ENCODE data around the gene CFAP157. TPM values are rescaled to one million over a fixed set of nuclear protein-coding genes. Genes with fewer than 3 reads are reported as not detected.
A peak's percentile ranks its signal among the peaks of the same experiment; 100 is the strongest.

The CFAP157 gene
- total RNA-seq, 1 donor from 2014 or later, result 8.0 TPM

DNA sequence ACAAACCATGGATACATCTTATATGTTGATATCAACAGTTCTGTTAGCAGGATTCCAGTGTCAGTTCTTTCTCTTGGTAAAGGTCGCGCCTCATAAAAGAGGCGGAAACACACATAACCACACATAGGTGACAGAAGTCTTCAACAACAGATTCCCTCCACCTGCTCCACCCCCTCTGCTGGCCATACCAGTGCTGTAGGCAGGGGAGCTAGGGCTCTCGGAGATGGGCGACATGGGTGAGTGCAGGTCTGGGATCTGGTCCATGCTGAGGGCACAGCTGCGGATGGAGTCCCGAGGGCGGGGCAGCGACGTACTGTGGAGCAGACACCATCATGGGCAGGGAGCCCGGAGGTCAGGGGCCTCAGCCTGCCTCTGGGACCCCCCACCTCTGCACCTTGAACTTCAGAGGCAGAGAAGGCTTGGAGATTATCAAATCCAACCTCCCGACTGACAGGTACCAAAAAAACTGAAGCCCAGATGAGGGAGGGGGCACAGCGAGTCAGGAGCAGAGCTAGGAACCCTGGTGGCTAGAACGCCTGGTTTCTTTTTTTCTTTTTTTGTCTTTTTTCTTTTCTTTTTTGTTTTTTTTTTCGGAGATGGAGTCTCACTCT is 40.3 kb downstream of the CFAP157 start:
- DNase-seq (ENCODE audit: extremely low spot score, unreplicated experiment), result no peak
- Mint-ChIP-seq H3K27ac (no peak overlapping the region), H3K36me3 (no peaks in the 10 kb centered on the region), H3K4me1 (ENCODE audit: unreplicated experiment) (peaks cover 4% of the 10 kb centered on the region), H3K9me3 (no peaks in the 10 kb centered on the region), H3K4me3 (no peak overlapping the region), H3K27me3 (peaks cover 19% of the 10 kb centered on the region)
- TF ChIP-seq, protein P1, sequence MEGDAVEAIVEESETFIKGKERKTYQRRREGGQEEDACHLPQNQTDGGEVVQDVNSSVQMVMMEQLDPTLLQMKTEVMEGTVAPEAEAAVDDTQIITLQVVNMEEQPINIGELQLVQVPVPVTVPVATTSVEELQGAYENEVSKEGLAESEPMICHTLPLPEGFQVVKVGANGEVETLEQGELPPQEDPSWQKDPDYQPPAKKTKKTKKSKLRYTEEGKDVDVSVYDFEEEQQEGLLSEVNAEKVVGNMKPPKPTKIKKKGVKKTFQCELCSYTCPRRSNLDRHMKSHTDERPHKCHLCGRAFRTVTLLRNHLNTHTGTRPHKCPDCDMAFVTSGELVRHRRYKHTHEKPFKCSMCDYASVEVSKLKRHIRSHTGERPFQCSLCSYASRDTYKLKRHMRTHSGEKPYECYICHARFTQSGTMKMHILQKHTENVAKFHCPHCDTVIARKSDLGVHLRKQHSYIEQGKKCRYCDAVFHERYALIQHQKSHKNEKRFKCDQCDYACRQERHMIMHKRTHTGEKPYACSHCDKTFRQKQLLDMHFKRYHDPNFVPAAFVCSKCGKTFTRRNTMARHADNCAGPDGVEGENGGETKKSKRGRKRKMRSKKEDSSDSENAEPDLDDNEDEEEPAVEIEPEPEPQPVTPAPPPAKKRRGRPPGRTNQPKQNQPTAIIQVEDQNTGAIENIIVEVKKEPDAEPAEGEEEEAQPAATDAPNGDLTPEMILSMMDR (conservative IDR thresholded peaks at IDR 0.05), result no peak

DNA sequence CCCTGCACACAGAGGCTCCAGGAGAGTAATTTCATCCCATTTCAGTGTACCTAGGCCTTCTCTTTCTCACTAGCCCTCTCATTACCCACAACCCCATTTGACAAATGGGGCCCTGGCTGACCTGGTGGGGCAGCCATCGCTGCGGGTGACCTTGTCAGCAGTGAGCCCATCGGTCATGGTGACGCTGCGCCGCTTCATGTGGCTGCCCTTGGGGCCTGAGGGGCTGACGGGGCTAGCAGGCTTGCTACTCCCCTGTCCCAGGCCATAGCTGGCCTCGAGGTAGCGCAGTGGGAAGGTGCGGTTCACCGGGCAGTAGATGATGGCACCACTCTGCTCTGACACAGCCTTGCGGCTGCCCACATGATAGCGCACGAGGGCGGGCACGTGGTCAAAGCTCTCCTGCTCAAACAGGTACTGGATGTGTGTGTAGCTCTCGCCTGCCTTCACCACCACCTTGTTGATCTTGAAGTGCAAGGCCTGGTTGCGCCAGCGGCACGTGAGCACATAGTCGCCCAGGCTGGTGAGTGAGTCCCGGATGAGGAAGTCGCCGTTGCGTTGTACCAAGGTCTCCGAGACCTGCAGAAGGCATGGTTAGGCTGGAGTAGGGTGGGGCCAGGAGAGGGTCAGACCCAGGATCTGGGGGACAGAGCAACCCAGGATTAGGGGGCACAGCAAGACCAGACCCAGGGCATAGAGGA is 42.5 kb downstream of the CFAP157 start:
- no peak overlapping the region for H3K27ac Mint-ChIP-seq
- TF ChIP-seq, protein P1 (conservative IDR thresholded peaks at IDR 0.05), result no peak
- H3K9me3 Mint-ChIP-seq, result no peaks in the 10 kb centered on the region
- H3K4me3 Mint-ChIP-seq, result no peak overlapping the region
- H3K36me3 Mint-ChIP-seq, result no peaks in the 10 kb centered on the region
- no peaks in the 10 kb centered on the region for H3K4me1 Mint-ChIP-seq (ENCODE audit: unreplicated experiment)
- H3K27me3 Mint-ChIP-seq, result peaks cover 34% of the 10 kb centered on the region
- no peak for DNase-seq (ENCODE audit: extremely low spot score, unreplicated experiment)

DNA sequence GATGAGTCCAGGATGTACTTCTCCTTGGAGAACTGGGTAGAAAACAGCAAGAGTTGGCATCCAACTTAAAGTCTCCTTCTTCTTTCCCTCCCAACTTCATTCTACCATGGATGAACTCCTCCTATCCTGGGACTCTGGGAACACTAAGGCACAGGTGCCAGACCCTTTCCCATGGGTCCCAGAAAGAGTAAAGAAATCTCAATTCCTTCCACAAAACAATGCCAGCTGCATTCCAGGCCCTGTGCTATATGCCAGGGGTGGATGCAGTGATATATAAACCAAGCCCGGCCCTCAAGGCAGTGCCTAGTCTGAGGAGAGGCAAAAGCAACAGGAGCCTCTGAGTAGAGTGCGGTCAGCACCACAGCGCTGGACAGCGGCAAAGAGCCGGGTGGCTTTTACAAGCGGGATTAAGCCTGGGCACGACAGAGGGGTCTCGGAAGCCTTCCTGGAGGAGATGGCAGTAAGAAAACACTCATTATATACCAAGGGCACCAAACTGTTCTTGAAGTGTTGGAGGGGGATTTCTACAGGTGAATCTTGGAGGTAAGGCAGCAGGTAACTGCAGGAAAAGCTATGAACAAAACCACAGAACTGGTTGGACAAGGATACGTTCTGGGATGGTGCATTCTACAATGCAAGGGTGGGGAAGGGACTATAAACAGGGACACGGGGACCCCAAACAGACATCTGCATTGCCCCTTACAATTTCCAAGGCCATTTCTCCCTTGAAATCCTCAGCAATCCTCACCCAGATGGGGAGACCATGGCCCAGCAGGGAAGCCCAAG is 44.7 kb downstream of the CFAP157 start:
- no peaks in the 10 kb centered on the region for H3K36me3 Mint-ChIP-seq
- TF ChIP-seq, protein P1 (conservative IDR thresholded peaks at IDR 0.05), result no peak
- no peak for DNase-seq (ENCODE audit: extremely low spot score, unreplicated experiment)
- peaks cover 43% of the 10 kb centered on the region for H3K27me3 Mint-ChIP-seq
- H3K4me1 Mint-ChIP-seq (ENCODE audit: unreplicated experiment), result no peaks in the 10 kb centered on the region
- no peak overlapping the region for H3K27ac Mint-ChIP-seq
- peak overlapping the region; percentile 66 for H3K4me3 Mint-ChIP-seq
- no peaks in the 10 kb centered on the region for H3K9me3 Mint-ChIP-seq

DNA sequence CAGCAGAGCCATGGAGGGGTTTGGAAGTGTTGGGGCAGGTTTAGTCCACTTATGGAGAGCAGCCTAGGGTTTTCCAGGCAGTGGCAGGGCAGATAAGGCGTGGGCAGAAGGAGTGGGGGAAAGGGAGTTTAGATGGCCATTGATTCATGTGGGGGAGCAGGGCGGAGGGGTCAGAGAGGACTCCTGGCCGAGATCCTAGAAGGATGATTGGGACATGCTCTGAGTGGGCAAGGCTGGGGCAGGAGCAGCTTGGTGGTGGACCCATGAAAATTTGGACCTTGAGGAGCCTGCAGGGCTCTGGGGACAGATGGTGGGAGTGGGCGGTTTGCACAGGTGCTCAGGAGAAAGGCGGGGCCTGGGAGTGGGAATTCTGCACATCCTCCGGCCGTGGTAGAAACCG is 46.4 kb downstream of the CFAP157 start:
- Mint-ChIP-seq H3K27ac (no peak overlapping the region), H3K4me1 (ENCODE audit: unreplicated experiment) (no peaks in the 10 kb centered on the region), H3K9me3 (no peaks in the 10 kb centered on the region), H3K27me3 (peaks cover 48% of the 10 kb centered on the region), H3K4me3 (peak overlapping the region; percentile 53), H3K36me3 (no peaks in the 10 kb centered on the region)
- DNase-seq (ENCODE audit: extremely low spot score, unreplicated experiment), result no peak
- TF ChIP-seq, protein P1 (conservative IDR thresholded peaks at IDR 0.05), result no peak

DNA sequence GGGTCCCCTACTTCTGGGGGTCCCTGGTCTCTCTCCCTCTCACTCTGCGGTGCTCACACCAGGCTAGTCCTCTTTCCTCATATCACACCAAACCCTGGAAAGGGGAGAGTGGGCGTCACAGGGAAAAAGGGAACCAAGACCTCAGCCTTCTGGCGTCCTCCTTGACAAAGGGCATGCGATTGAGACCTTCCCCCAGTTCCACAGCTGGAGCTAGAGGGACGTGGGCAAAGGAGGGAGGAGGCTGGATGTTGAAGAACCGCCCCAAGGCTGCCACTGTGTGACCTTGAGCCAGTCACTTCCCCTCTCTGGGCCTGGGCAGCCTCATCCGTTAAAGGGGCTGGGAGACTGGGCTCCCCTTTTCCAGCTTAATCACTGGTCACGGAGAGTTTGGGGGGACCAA is 46.8 kb downstream of the CFAP157 start:
- no peaks in the 10 kb centered on the region for H3K36me3 Mint-ChIP-seq
- peaks cover 3% of the 10 kb centered on the region for H3K4me1 Mint-ChIP-seq (ENCODE audit: unreplicated experiment)
- H3K9me3 Mint-ChIP-seq, result no peaks in the 10 kb centered on the region
- TF ChIP-seq, protein P1 (conservative IDR thresholded peaks at IDR 0.05), result no peak
- no peak overlapping the region for H3K4me3 Mint-ChIP-seq
- no peak overlapping the region for H3K27ac Mint-ChIP-seq
- no peak for DNase-seq (ENCODE audit: extremely low spot score, unreplicated experiment)
- peaks cover 52% of the 10 kb centered on the region for H3K27me3 Mint-ChIP-seq

All from type B pancreatic cell (in vitro differentiated cells).